Left lung (tissue), 10 donors: ENCODE measurements around the gene GSTA4. TPM values are rescaled to one million over a fixed set of nuclear protein-coding genes. Genes with fewer than 3 reads are reported as not detected.

Experiments
- ATAC-seq: fragments of 200-7000 bp; cut with Tn5 transposase; one replicate; pipeline ENCODE4 v1.9.1; 2020; ENCODE audit warnings: moderate library complexity
- DNase-seq, 4 donors: peaks; one replicate each; pipeline ENCODE4 v3.0.0-alpha.2; 2013 to 2020
- H3K27ac ChIP-seq, 2 donors: fragments of 200-600 bp; sonication (generic) in 1 of 2; one replicate each; pipeline versions ENCODE4 v1.5.0 to v1.8.0; 2020 to 2021
- H3K27me3 ChIP-seq, 2 donors: fragments of 200-600 bp; sonication (generic) in 1 of 2; one replicate each; pipeline versions ENCODE4 v1.5.0 to v1.8.0; 2020 to 2021
- H3K36me3 ChIP-seq, 2 donors: fragments of 200-600 bp; sonication (generic) in 1 of 2; one replicate each; pipeline versions ENCODE4 v1.5.0 to v1.8.0; 2020 to 2021
- H3K4me1 ChIP-seq, 2 donors: fragments of 200-600 bp; one replicate each; pipeline ENCODE4 v1.8.0; 2021
- H3K4me3 ChIP-seq, 2 donors: fragments of 200-600 bp; sonication (generic) in 1 of 2; one replicate each; pipeline versions ENCODE4 v1.5.0 to v1.8.0; 2020 to 2021; ENCODE audit warnings: mild to moderate bottlenecking in 1 of 2
- H3K9me3 ChIP-seq, 2 donors: fragments of 200-600 bp; sonication (generic) in 1 of 2; one replicate each; pipeline versions ENCODE4 v1.5.0 to v1.8.0; 2020 to 2021
- intact Hi-C, 2 donors: fragments of 100-400 bp; cut with DNase I; formaldehyde crosslinking; loops; one replicate each; pipeline versions ENCODE4 v1.11.2 to v1.14.2; 2022
- polyA plus RNA-seq, 6 donors: library from polyadenylated mRNA; unstranded; fragments of 120-200 nt; gene quantifications; one replicate each; pipeline ENCODE4 v1.2.1, GENCODE V29; 2013; ENCODE audit not compliant: insufficient read length in 6 of 6
- total RNA-seq, 2 donors: library from RNA; stranded (reverse); fragmentation: NEBNext Ultra II Directional; extraction: Animal tissue kit (Norgen Biotek cat#: 25700); gene quantifications; one replicate each; pipeline ENCODE4 v1.2.1, GENCODE V29; 2021
- TF ChIP-seq, protein P1 (sequence below), 2 donors: fragments of 200-600 bp; sonication (generic) in 1 of 2; IDR thresholded peaks; one replicate each; pipeline versions ENCODE4 v1.5.0 to v1.8.0; 2021; ENCODE audit warnings: antibody characterized with exemption in 2 of 2
- donor health status: DM: no; HTN: yes; CAD: no.
- donor health status: DM: no; HTN: no; CAD: no.

Gene GSTA4
- total and polyA plus RNA-seq, 8 donors: 49.1 to 138 (median 130) TPM

GRCh38 chr6:53029257-53029656 is 34.2 kb upstream of the GSTA4 start:
- Histone ChIP-seq H3K9me3 (no peaks in the 10 kb centered on the region), H3K4me1 (no peaks in the 10 kb centered on the region), H3K27me3 (no peaks in the 10 kb centered on the region), H3K27ac (no peak overlapping the region), H3K4me3 (no peak overlapping the region), H3K36me3 (peaks cover 0 to 60% of the 10 kb centered on the region in 2 donors)
- intact Hi-C loops: no loop called here
- no peak for ATAC-seq
- DNase-seq: no peak
- TF ChIP-seq, protein P1, sequence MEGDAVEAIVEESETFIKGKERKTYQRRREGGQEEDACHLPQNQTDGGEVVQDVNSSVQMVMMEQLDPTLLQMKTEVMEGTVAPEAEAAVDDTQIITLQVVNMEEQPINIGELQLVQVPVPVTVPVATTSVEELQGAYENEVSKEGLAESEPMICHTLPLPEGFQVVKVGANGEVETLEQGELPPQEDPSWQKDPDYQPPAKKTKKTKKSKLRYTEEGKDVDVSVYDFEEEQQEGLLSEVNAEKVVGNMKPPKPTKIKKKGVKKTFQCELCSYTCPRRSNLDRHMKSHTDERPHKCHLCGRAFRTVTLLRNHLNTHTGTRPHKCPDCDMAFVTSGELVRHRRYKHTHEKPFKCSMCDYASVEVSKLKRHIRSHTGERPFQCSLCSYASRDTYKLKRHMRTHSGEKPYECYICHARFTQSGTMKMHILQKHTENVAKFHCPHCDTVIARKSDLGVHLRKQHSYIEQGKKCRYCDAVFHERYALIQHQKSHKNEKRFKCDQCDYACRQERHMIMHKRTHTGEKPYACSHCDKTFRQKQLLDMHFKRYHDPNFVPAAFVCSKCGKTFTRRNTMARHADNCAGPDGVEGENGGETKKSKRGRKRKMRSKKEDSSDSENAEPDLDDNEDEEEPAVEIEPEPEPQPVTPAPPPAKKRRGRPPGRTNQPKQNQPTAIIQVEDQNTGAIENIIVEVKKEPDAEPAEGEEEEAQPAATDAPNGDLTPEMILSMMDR (IDR thresholded peaks at IDR 0.05): no peak

- ATAC-seq (no peak), DNase-seq (no peak)
- Histone ChIP-seq H3K27me3 (no peaks in the 10 kb centered on the region), H3K9me3 (no peaks in the 10 kb centered on the region), H3K36me3 (peaks cover 0 to 60% of the 10 kb centered on the region in 2 donors), H3K4me3 (no peak overlapping the region), H3K27ac (no peak overlapping the region), H3K4me1 (no peaks in the 10 kb centered on the region)
- TF ChIP-seq, protein P1 (IDR thresholded peaks at IDR 0.05): no peak
- intact Hi-C loops: no loop called here
These were observed 33.4 kb upstream of the GSTA4 start for GRCh38 chr6:53028467-53028866.

DNA sequence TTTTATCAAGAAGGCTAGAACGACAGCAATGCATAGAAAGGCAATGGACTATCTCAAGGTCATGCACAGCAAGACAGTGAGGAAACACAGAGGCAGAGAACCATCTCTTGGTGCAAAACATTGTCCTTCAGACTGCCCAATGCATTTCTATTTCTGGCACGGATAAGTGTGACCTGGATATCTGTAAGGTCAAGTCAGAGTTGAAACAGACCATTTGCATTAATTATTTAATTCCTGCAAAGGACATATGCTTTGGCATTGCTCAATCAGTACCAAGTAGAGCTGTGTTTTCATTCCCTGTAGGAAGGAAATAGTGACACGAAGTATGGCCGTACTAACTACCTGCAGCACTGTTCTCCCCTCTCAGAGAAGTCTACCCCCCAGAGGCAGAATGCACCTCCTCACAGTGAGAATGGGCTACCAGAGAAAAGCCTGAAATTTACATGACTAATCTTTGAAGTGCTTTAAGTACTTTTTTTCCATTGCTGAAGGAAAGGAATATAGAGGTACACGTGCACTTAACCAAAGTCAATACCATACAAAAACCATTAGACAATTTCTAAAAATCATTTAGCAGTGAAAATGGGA is 32.1 kb upstream of the GSTA4 start:
- TF ChIP-seq, protein P1 (IDR thresholded peaks at IDR 0.05): no peak
- Histone ChIP-seq H3K36me3 (peaks cover 0 to 54% of the 10 kb centered on the region in 2 donors), H3K27me3 (no peaks in the 10 kb centered on the region), H3K9me3 (no peaks in the 10 kb centered on the region), H3K4me3 (no peak overlapping the region), H3K4me1 (no peaks in the 10 kb centered on the region), H3K27ac (no peak overlapping the region)
- DNase-seq: no peak
- intact Hi-C loops: no loop called here
- no peak for ATAC-seq

DNA sequence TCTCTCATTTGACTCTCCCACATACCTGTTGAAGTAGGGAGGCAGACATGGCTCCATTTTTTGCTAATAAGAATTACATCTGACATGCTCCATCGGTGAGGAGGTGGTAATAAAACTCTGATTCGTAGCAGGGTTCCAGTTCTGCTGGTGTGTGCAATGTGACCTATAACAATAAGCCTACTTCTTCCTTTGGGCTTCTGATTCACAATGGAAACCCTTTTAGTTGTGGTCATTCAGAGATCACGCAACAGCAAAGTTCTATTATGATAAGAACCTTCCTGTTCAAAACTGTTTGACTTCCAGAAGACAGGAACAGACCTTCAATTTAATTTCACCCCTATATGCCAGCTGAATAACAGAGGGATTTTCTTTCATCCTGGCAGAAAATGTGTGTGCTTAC is 31.4 kb upstream of the GSTA4 start:
- Histone ChIP-seq H3K27ac (no peak overlapping the region), H3K36me3 (peaks cover 0 to 47% of the 10 kb centered on the region in 2 donors), H3K4me1 (no peaks in the 10 kb centered on the region), H3K9me3 (no peaks in the 10 kb centered on the region), H3K27me3 (no peaks in the 10 kb centered on the region), H3K4me3 (no peak overlapping the region)
- ATAC-seq (no peak), DNase-seq (no peak)
- intact Hi-C loops: no loop called here
- TF ChIP-seq, protein P1 (IDR thresholded peaks at IDR 0.05): no peak

DNA sequence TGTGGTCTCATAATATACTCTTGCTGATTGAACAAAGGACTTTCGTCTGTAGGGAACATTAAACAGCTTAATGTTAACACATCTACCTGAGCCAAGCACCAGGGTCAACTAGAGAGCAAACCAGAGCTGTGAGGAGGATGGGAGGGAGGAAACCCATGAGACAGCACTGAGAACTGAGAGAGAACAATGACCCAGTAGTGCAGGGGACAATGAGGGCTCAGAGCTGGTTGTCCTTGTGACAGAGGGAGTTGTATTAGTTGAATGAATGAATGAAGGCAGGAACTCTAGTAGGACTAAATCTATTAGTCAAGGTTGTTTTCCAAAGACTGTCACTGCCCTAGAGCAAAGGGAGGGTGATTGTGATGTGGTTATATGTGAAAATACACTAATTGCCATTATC is 28.2 kb upstream of the GSTA4 start:
- DNase-seq: no peak
- H3K36me3 ChIP-seq: peaks cover 0 to 27% of the 10 kb centered on the region in 2 donors
- no peaks in the 10 kb centered on the region for H3K27me3 ChIP-seq
- no peak overlapping the region for H3K4me3 ChIP-seq
- ATAC-seq: no peak
- no peak overlapping the region for H3K27ac ChIP-seq
- H3K4me1 ChIP-seq: no peaks in the 10 kb centered on the region
- intact Hi-C loops: no loop called here
- H3K9me3 ChIP-seq: no peaks in the 10 kb centered on the region
- TF ChIP-seq, protein P1 (IDR thresholded peaks at IDR 0.05): no peak
